Breast epithelium (tissue), 4 donors: ENCODE data around the gene CAMK2D. TPM values are rescaled to one million over a fixed set of nuclear protein-coding genes. Genes with fewer than 3 reads are reported as not detected.

ENCODE experiments used
- DNase-seq, 2 donors: peaks; one replicate each; pipeline ENCODE4 v3.0.0-alpha.2; 2019; ENCODE audit warnings: low spot score in 2 of 2
- H3K27ac ChIP-seq, 2 donors: fragments of 200-600 bp; sonication (generic) in 1 of 2; one replicate each; pipeline ENCODE4 v1.5.1; 2016 to 2019; ENCODE audit warnings: mild to moderate bottlenecking in 1 of 2
- H3K27me3 ChIP-seq, 2 donors: fragments of 200-600 bp; sonication (generic) in 1 of 2; one replicate each; pipeline versions ENCODE4 v1.5.1 to v1.6.0; 2017 to 2019; ENCODE audit warnings: control low read depth in 1 of 2, mild to moderate bottlenecking in 1 of 2
- H3K36me3 ChIP-seq: fragments of 200-600 bp; one replicate; pipeline ENCODE4 v1.5.1; 2019
- H3K4me1 ChIP-seq, 2 donors: fragments of 200-600 bp; sonication (generic); one replicate each; pipeline ENCODE4 v1.5.1; 2016 to 2019; ENCODE audit warnings: control low read depth in 1 of 2
- H3K4me3 ChIP-seq, 3 donors: fragments of 200-600 bp; sonication (generic); 1 replicate in 2 of 3; 2 replicates in 1 of 3; pipeline ENCODE4 v1.5.1; 2016 to 2019; ENCODE audit warnings: mild to moderate bottlenecking in 3 of 3, moderate library complexity in 2 of 3
- H3K9me3 ChIP-seq, 2 donors: fragments of 200-600 bp; sonication (generic) in 1 of 2; one replicate each; pipeline ENCODE4 v1.5.1; 2016 to 2019; ENCODE audit warnings: control low read depth in 1 of 2
- CTCF ChIP-seq, 3 donors: fragments of 450-650 bp; IDR thresholded peaks; one replicate each; pipeline ENCODE4 v1.5.1; 2016 to 2017; ENCODE audit warnings: antibody characterized with exemption in 3 of 3, mild to moderate bottlenecking in 3 of 3, moderate library complexity in 3 of 3
- POLR2A ChIP-seq: fragments of 450-650 bp; IDR thresholded peaks from one replicate; pipeline ENCODE4 v1.6.1; 2016; ENCODE audit warnings: antibody characterized with exemption, mild to moderate bottlenecking, moderate library complexity
- POLR2AphosphoS5 ChIP-seq, 3 donors: sonication (generic); formaldehyde crosslinking; IDR thresholded peaks; one replicate each; pipeline ENCODE4 v1.6.1; 2017; ENCODE audit warnings: antibody characterized with exemption in 3 of 3
- intact Hi-C: fragments of 100-400 bp; cut with DNase I; formaldehyde crosslinking; loops from one replicate; pipeline ENCODE4 v1.15.1; 2023; ENCODE audit warnings: low total_unique reads
- total RNA-seq, 3 donors: library from RNA; depleted of rRNA; stranded (reverse); fragments of >200 nt; gene quantifications; one replicate each; pipeline ENCODE4 v1.1.0, GENCODE V29; 2016

The CAMK2D gene
- total RNA-seq, 3 donors from 2014 or later = 47.7 to 62.1 (median 57.7) TPM

GRCh38 chr4:113534711-113535110 lies 226.8 kb downstream of the CAMK2D start:
- intact Hi-C loops = no loop called here
- H3K27ac ChIP-seq = no peak overlapping the region
- H3K4me3 ChIP-seq = no peak overlapping the region
- H3K9me3 ChIP-seq = no peaks in the 10 kb centered on the region
- DNase-seq = no peak
- TF ChIP-seq CTCF (IDR thresholded peaks at IDR 0.05) (no peak), POLR2A (no peak), POLR2AphosphoS5 (IDR thresholded peaks at IDR 0.05) (no peak)
- no peaks in the 10 kb centered on the region for H3K36me3 ChIP-seq
- H3K27me3 ChIP-seq = no peaks in the 10 kb centered on the region
- no peaks in the 10 kb centered on the region for H3K4me1 ChIP-seq

GRCh38 chr4:113531572-113531971 lies 230.0 kb downstream of the CAMK2D start:
- TF ChIP-seq CTCF (IDR thresholded peaks at IDR 0.05) (no peak), POLR2AphosphoS5 (IDR thresholded peaks at IDR 0.05) (no peak), POLR2A (no peak)
- Histone ChIP-seq H3K27me3 (no peaks in the 10 kb centered on the region), H3K27ac (no peak overlapping the region), H3K4me1 (no peaks in the 10 kb centered on the region), H3K9me3 (no peaks in the 10 kb centered on the region), H3K36me3 (no peaks in the 10 kb centered on the region), H3K4me3 (no peak overlapping the region)
- intact Hi-C loops = no loop called here
- no peak for DNase-seq

- Histone ChIP-seq H3K4me1 (no peaks in the 10 kb centered on the region), H3K4me3 (no peak overlapping the region), H3K9me3 (no peaks in the 10 kb centered on the region), H3K27me3 (no peaks in the 10 kb centered on the region), H3K36me3 (no peaks in the 10 kb centered on the region), H3K27ac (no peak overlapping the region)
- intact Hi-C loops = no loop called here
- TF ChIP-seq POLR2A (no peak), CTCF (IDR thresholded peaks at IDR 0.05) (no peak), POLR2AphosphoS5 (IDR thresholded peaks at IDR 0.05) (no peak)
- DNase-seq = no peak
Measured at GRCh38 chr4:113528395-113528794, 233.1 kb downstream of the CAMK2D start.

- Histone ChIP-seq H3K27ac (no peak overlapping the region), H3K4me3 (no peak overlapping the region), H3K4me1 (no peaks in the 10 kb centered on the region), H3K27me3 (no peaks in the 10 kb centered on the region), H3K36me3 (no peaks in the 10 kb centered on the region), H3K9me3 (no peaks in the 10 kb centered on the region)
- DNase-seq = no peak
- TF ChIP-seq POLR2AphosphoS5 (IDR thresholded peaks at IDR 0.05) (no peak), CTCF (IDR thresholded peaks at IDR 0.05) (no peak), POLR2A (no peak)
- intact Hi-C loops = no loop called here
Measured at GRCh38 chr4:113525521-113525920, 236.0 kb downstream of the CAMK2D start.

- TF ChIP-seq POLR2AphosphoS5 (IDR thresholded peaks at IDR 0.05) (no peak), CTCF (IDR thresholded peaks at IDR 0.05) (no peak), POLR2A (no peak)
- DNase-seq = no peak
- no peaks in the 10 kb centered on the region for H3K27me3 ChIP-seq
- no peaks in the 10 kb centered on the region for H3K4me1 ChIP-seq
- no peaks in the 10 kb centered on the region for H3K36me3 ChIP-seq
- no peak overlapping the region for H3K4me3 ChIP-seq
- no peaks in the 10 kb centered on the region for H3K9me3 ChIP-seq
- no peak overlapping the region for H3K27ac ChIP-seq
- intact Hi-C loops = no loop called here
Measured at GRCh38 chr4:113524505-113525186, 236.9 kb downstream of the CAMK2D start.
